Measurements from ENCODE around the gene SASH1.
"Not testable (repeated sequence)": the region's sequence is repeated elsewhere in the genome, so short reads cannot be mapped to it uniquely, and the experiment has no call there.

The SASH1 gene

DNA sequence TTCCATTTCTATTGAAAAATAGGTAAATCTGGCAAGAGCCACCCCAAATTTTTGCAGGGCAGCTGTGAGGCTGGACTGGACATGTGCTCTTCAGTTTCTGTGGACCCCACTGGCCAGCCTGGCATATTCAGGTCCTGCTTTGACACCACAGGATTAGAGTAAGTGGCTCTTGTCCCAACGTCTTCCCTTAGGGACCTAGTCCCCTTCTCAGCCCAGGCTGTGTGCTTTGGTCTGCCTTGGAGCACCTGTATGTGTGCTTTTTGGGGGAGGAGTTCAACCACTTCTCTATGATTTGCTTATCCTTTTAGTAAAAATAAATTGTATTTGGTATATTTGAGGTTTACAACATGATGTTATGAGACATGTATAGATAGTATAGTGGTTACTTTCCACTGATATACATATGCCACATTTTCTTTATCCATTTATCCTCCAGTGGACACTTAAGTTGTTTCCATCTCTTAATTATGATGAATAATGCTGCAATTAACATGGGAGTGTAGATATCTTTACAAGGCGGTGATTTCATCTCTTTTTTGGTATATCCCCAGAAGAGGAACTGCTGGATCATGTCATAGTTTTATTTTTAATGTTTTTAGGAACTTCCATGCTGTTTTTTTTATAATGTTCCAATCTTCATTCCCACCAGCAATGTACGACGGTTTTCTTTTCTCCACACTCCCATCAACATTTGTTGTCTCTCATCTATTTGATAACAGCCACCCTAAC lies 236.4 kb downstream of the SASH1 start:
- no peak overlapping the region for H3K4me3 ChIP-seq (ENCODE audit: low read length)
- DNase-seq (ENCODE audit: low read depth), result no peak
- TF ChIP-seq, protein P1, sequence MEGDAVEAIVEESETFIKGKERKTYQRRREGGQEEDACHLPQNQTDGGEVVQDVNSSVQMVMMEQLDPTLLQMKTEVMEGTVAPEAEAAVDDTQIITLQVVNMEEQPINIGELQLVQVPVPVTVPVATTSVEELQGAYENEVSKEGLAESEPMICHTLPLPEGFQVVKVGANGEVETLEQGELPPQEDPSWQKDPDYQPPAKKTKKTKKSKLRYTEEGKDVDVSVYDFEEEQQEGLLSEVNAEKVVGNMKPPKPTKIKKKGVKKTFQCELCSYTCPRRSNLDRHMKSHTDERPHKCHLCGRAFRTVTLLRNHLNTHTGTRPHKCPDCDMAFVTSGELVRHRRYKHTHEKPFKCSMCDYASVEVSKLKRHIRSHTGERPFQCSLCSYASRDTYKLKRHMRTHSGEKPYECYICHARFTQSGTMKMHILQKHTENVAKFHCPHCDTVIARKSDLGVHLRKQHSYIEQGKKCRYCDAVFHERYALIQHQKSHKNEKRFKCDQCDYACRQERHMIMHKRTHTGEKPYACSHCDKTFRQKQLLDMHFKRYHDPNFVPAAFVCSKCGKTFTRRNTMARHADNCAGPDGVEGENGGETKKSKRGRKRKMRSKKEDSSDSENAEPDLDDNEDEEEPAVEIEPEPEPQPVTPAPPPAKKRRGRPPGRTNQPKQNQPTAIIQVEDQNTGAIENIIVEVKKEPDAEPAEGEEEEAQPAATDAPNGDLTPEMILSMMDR (IDR thresholded peaks at IDR 0.05; ENCODE audit: insufficient read depth, low read depth, low read length, missing control alignments), result no peak

GRCh38 chr6:148580442-148580841 lies 237.8 kb downstream of the SASH1 start:
- DNase-seq (ENCODE audit: low read depth), result no peak
- H3K4me3 ChIP-seq (ENCODE audit: low read length), result no peak overlapping the region
- TF ChIP-seq, protein P1 (IDR thresholded peaks at IDR 0.05; ENCODE audit: insufficient read depth, low read depth, low read length, missing control alignments), result no peak

- H3K4me3 ChIP-seq (ENCODE audit: low read length), result no peak overlapping the region
- TF ChIP-seq, protein P1 (IDR thresholded peaks at IDR 0.05; ENCODE audit: insufficient read depth, low read depth, low read length, missing control alignments), result no peak
- no peak for DNase-seq (ENCODE audit: low read depth)
These were observed 241.0 kb downstream of the SASH1 start for GRCh38 chr6:148583631-148584030.

DNA sequence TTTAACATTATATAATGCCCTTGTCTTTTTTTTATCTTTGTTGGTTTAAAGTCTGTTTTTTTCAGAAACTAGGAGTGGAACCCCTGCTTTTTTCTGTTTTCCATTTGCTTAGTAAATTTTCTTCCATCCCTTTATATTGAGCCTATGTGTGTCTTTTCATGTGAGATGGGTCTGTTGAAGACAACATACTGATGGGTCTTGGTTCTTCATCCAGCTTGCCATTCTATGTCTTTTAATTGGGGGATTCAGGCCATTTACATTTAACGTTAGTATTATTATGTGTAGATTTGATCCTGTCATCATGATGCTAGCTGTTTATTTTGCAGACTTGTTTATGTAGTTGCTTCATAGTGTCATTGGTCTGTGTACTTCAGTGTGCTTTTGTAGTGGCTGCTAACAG lies 243.0 kb downstream of the SASH1 start:
- DNase-seq (ENCODE audit: low read depth); H3K4me3 ChIP-seq (ENCODE audit: low read length): not testable (repeated sequence)

GRCh38 chr6:148590883-148591282 lies 248.2 kb downstream of the SASH1 start:
- DNase-seq (ENCODE audit: low read depth), result no peak
- H3K4me3 ChIP-seq (ENCODE audit: low read length), result no peak overlapping the region
- TF ChIP-seq, protein P1 (IDR thresholded peaks at IDR 0.05; ENCODE audit: insufficient read depth, low read depth, low read length, missing control alignments), result no peak

DNA sequence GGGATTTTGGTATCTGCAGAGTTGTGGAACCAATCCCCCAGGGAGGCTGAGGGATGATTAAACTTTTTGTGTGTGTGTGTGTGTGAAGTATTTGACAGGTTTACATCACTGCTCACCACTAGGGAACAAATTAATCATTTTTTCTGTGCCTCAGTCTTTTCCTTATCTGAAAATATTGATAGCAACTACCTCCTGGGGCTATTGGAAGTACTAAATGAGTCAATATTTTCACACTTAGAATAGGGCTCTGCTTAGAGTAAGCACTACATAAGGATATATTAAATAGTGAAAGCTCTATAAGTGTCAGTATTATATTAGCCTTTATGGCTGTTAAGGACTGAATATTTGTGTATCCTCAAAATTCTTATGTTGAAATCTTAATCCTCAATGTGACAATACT lies 249.0 kb downstream of the SASH1 start:
- no peak for DNase-seq (ENCODE audit: low read depth)
- TF ChIP-seq, protein P1 (IDR thresholded peaks at IDR 0.05; ENCODE audit: insufficient read depth, low read depth, low read length, missing control alignments), result no peak
- no peak overlapping the region for H3K4me3 ChIP-seq (ENCODE audit: low read length)

- no peak for DNase-seq (ENCODE audit: low read depth)
These were observed 250.6 kb downstream of the SASH1 start for GRCh38 chr6:148593130-148593812.

More at GRCh38 chr6:148593130-148593812, 250.6 kb downstream of the SASH1 start:
- H3K4me3 ChIP-seq (ENCODE audit: low read length), result no peak overlapping the region
- TF ChIP-seq, protein P1 (IDR thresholded peaks at IDR 0.05; ENCODE audit: insufficient read depth, low read depth, low read length, missing control alignments), result no peak
